Measurements from ENCODE around the gene EMILIN1. TPM values are rescaled to one million over a fixed set of nuclear protein-coding genes. Genes with fewer than 3 reads are reported as not detected.

Gene EMILIN1
- polyA plus RNA-seq, 1 of the 3 experiments (the other 2 are of a cell fraction): 286 TPM

- H4K20me1 ChIP-seq (ENCODE audit: insufficient read depth): no peaks in the 10 kb centered on the region
- no peak overlapping the region for H3K4me3 ChIP-seq (ENCODE audit: low read depth in 2 of 2, low read length in 1 of 2)
- H3K36me3 ChIP-seq (replicated peaks in 1 of 2; ENCODE audit: control insufficient read depth in 1 of 2, insufficient read depth in 2 of 2, low read length in 1 of 2): no peaks in the 10 kb centered on the region
- no peaks in the 10 kb centered on the region for H3K79me2 ChIP-seq (ENCODE audit: insufficient read depth)
- no peak overlapping the region for H3K4me2 ChIP-seq
- POLR2A ChIA-PET: interaction anchor here (0.6 to 2.0 kb wide), 2 partner anchors 25 to 91 kb away, joined by 3 to 6 read pairs; no protein-coding TSS in a partner anchor
- TF ChIP-seq POLR2AphosphoS5 (IDR thresholded peaks at IDR 0.05; ENCODE audit: low read depth, low read length): no peak
- TF ChIP-seq RAD21 (IDR thresholded peaks at IDR 0.05; ENCODE audit: low read length): 0 out of 2 replicates have a peak, but pooled peaks have one; percentile 8
- H3K9me3 ChIP-seq: no peaks in the 10 kb centered on the region
- H2AFZ ChIP-seq (ENCODE audit: low read depth): no peak overlapping the region
- no peaks in the 10 kb centered on the region for H3F3A ChIP-seq (replicated peaks; ENCODE audit: insufficient read depth)
- 83% methylated on average over 7 of the region's 10 CpGs for WGBS (ENCODE audit: low lambda C conversion rate)
- H3K4me1 ChIP-seq (ENCODE audit: control insufficient read depth in 1 of 2, insufficient read depth in 2 of 2, low read depth in 1 of 2, low read length in 1 of 2): peaks cover 4 to 21% of the 10 kb centered on the region in 2 experiments; a peak in 2 of 4 replicates
- H3K27ac ChIP-seq (ENCODE audit: low read depth in 2 of 2, low read length in 1 of 2): no peak overlapping the region; a peak in 1 of 4 replicates
- peak; percentile 44 for DNase-seq
- no peaks in the 10 kb centered on the region for H3K27me3 ChIP-seq (ENCODE audit: insufficient read depth)
- H3K9ac ChIP-seq: no peak overlapping the region
- CTCF ChIA-PET: interaction anchor here (1.0 to 14.2 kb wide), 28 partner anchors 9 to 204 kb away, joined by 3 to 169 read pairs (median 5); partner anchors contain the start of genes ABHD1, CGREF1, KHK and PREB
- H3K9me2 ChIP-seq: no peaks in the 10 kb centered on the region
Measured at GRCh38 chr2:27100036-27100435, 21.6 kb downstream of the EMILIN1 start.

DNA sequence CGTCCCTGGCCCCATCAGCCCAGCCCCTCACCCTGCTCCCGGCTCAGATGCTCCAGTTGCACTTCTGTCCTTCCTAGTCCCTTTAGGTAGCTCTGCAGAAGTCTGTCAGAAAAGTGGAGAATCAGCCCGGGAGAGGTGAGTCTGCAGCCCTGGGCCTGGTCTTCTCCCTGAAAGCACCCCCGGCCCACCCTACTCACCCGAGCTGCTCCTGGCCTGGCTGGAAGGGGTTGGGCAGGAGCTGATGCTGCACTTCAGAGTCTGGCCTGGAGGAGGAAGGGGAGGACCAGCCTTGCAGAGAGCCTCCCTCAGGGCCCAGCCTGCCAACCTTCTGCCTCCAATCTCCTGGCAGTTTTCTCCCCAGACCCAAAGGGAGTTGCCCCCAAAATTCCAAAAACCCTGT lies 23.9 kb downstream of the EMILIN1 start:
- no peak overlapping the region for H3K4me3 ChIP-seq (ENCODE audit: low read depth in 2 of 2, low read length in 1 of 2)
- no peak overlapping the region for H3K27ac ChIP-seq (ENCODE audit: low read depth in 2 of 2, low read length in 1 of 2)
- no peak overlapping the region for H2AFZ ChIP-seq (ENCODE audit: low read depth)
- H4K20me1 ChIP-seq (ENCODE audit: insufficient read depth): no peaks in the 10 kb centered on the region
- H3K4me1 ChIP-seq (ENCODE audit: control insufficient read depth in 1 of 2, insufficient read depth in 2 of 2, low read depth in 1 of 2, low read length in 1 of 2): peaks cover 0 to under 1% of the 10 kb centered on the region in 2 experiments; a peak in 1 of 4 replicates
- H3K36me3 ChIP-seq (replicated peaks in 1 of 2; ENCODE audit: control insufficient read depth in 1 of 2, insufficient read depth in 2 of 2, low read length in 1 of 2): no peaks in the 10 kb centered on the region
- no peaks in the 10 kb centered on the region for H3K79me2 ChIP-seq (ENCODE audit: insufficient read depth)
- no peaks in the 10 kb centered on the region for H3F3A ChIP-seq (replicated peaks; ENCODE audit: insufficient read depth)
- H3K9me2 ChIP-seq: no peaks in the 10 kb centered on the region
- CTCF ChIA-PET: interaction anchor here (0.8 to 14.2 kb wide), 8 partner anchors 50 to 202 kb away, joined by 3 to 169 read pairs (median 12); partner anchors contain the start of gene TRIM54
- no peaks in the 10 kb centered on the region for H3K9me3 ChIP-seq
- no peak overlapping the region for H3K9ac ChIP-seq
- WGBS (ENCODE audit: low lambda C conversion rate): 90% methylated on average over 2 of the region's 5 CpGs
- no peak for TF ChIP-seq SIN3A (IDR thresholded peaks at IDR 0.05; ENCODE audit: borderline replicate concordance, low read depth, low read length)
- TF ChIP-seq TAF1 (IDR thresholded peaks at IDR 0.05; ENCODE audit: borderline replicate concordance, low read depth, low read length): no peak
- TF ChIP-seq NRF1 (IDR thresholded peaks at IDR 0.05; ENCODE audit: low read depth, low read length): no peak
- no peak for TF ChIP-seq TCF12 (IDR thresholded peaks at IDR 0.05)
- TF ChIP-seq CHD2 (IDR thresholded peaks at IDR 0.05; ENCODE audit: low read length, partially characterized antibody): no peak
- no peak for TF ChIP-seq MXI1 (IDR thresholded peaks at IDR 0.05; ENCODE audit: low read depth, low read length)
- TF ChIP-seq, protein P1, sequence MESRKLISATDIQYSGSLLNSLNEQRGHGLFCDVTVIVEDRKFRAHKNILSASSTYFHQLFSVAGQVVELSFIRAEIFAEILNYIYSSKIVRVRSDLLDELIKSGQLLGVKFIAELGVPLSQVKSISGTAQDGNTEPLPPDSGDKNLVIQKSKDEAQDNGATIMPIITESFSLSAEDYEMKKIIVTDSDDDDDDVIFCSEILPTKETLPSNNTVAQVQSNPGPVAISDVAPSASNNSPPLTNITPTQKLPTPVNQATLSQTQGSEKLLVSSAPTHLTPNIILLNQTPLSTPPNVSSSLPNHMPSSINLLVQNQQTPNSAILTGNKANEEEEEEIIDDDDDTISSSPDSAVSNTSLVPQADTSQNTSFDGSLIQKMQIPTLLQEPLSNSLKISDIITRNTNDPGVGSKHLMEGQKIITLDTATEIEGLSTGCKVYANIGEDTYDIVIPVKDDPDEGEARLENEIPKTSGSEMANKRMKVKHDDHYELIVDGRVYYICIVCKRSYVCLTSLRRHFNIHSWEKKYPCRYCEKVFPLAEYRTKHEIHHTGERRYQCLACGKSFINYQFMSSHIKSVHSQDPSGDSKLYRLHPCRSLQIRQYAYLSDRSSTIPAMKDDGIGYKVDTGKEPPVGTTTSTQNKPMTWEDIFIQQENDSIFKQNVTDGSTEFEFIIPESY (IDR thresholded peaks at IDR 0.05; ENCODE audit: borderline replicate concordance, low read depth): no peak
- TF ChIP-seq ELF1 (IDR thresholded peaks at IDR 0.05): no peak
- no peak for TF ChIP-seq FOSL2 (IDR thresholded peaks at IDR 0.05; ENCODE audit: borderline replicate concordance, low read depth)
- TF ChIP-seq TEAD4 (IDR thresholded peaks at IDR 0.05; ENCODE audit: borderline replicate concordance, insufficient read depth): no peak
- TF ChIP-seq USF1 (IDR thresholded peaks at IDR 0.05; ENCODE audit: borderline replicate concordance, low read depth): no peak
- TF ChIP-seq RXRA (IDR thresholded peaks at IDR 0.05; ENCODE audit: borderline replicate concordance, low read depth): no peak
- TF ChIP-seq USF2 (IDR thresholded peaks at IDR 0.05; ENCODE audit: borderline replicate concordance, low read depth, low read length): no peak
- DNase-seq: no peak
- POLR2A ChIA-PET: interaction anchor here (0.7 to 1.2 kb wide), 3 partner anchors 9 to 49 kb away, joined by 3 to 4 read pairs (median 3); no protein-coding TSS in a partner anchor
- H3K4me2 ChIP-seq: no peak overlapping the region
- H3K27me3 ChIP-seq (ENCODE audit: insufficient read depth): no peaks in the 10 kb centered on the region

Data from SK-N-SH (cell line).